SIG-M5 treated with dmso at 0.1 percent for 504 hours (cell line): ENCODE results near the gene GPR12.

Experiments used
- DNase-seq: peaks from one replicate; lab custom pipeline; 2025; ENCODE audit not compliant: unreplicated experiment; lab: John Stamatoyannopoulos, UW

The GPR12 gene

GRCh38 chr13:26706381-26706780 lies 54.2 kb downstream of the GPR12 start:
- no peak for DNase-seq

- DNase-seq, result no peak
These were observed 55.0 kb downstream of the GPR12 start for GRCh38 chr13:26705536-26705935.
